HG02852 (cell line): Measurements from ENCODE around the gene TRPC4AP.
"Not testable (repeated sequence)": the region's sequence is repeated elsewhere in the genome, so short reads cannot be mapped to it uniquely, and the experiment has no call there.

Source experiments
- ATAC-seq: cut with Tn5 transposase; IDR thresholded peaks from one replicate; pipeline ENCODE4 v1.9.1; 2021; ENCODE audit warnings: mild to moderate bottlenecking, moderate library complexity; ENCODE audit not compliant: unreplicated experiment

Gene TRPC4AP

GRCh38 chr20:35059612-35060011, 33.0 kb downstream of the TRPC4AP start:
- no peak for ATAC-seq

DNA sequence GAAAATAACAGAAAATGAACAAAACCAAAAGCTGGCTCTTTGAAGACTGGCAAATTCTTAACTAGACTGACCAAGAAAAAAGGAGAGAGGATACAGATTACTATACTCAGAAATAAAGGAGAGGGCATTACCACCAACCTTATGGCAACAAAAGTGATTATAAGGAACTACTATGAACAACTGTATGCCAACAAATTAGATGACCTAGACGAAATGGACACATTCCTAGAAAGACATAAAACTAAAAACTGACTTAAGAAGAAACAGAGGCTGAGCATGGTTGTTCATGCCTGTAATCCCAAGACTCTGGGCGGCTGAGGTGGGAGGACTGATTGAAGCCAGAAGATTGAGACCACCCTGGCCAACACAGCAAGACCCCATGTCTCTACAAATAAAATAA, 33.5 kb downstream of the TRPC4AP start:
- no peak for ATAC-seq

DNA sequence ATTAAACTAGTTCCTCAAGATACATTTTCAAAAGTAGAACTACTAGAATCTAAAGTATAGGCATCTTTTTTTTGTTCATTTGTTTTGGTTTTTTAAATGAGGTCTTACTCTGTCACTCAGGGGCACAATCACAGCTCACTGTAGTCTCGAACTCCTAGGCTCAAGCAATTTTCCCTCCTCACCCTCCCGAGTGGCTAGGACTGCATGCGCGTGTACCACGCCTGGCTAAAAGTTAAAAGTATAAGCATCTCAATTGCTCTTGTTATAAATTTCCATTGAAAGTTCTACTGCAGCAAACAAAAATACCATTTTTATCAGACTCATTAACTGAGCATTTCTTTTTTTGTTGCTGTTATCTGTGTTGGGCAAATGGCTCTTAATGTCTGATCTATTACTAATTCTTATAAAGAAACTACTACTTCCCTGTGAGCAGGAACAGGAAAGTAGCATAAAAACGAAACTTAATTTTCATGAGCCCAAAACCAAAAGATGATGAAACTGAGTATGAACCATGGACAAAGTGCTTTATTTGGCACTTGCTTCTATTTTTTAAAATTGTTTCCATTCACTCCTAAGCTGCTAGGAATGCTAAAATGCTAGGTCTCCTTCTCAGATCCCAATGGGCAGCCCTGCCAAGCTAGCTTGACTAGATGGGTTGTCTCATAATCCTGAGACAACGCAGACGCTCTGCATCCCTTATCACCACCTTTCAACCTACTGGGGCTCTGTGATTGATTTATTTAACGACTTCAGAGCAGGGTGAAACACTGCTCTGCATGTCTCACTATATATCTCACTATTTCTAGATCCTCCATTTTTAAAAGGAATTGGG, 36.9 kb downstream of the TRPC4AP start:
- no peak for ATAC-seq

- no peak for ATAC-seq
Measured at GRCh38 chr20:35054814-35055213, 37.8 kb downstream of the TRPC4AP start.

DNA sequence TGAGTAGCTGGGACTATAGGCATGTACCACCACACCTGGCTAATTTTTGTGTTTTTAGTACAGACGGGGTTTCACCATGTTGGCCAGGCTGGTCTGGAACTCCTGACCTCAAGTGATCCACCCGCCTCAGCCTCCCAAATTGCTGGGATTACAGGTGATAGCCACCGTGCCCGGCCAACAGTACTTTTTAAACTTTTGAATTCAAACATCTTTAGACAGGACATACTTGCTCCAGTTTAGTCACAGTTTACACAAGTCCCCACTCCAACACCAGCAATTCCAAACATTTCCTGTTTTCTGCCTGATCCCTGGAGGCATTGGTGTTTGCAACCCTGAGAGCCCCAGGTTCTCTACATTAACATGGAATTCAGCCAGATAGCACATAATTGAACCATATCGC, 40.0 kb downstream of the TRPC4AP start:
- not testable (repeated sequence) for ATAC-seq

- no peak for ATAC-seq
Measured at GRCh38 chr20:35049776-35050352, 42.7 kb downstream of the TRPC4AP start.

- ATAC-seq: no peak
Measured at GRCh38 chr20:35048739-35049138, 43.9 kb downstream of the TRPC4AP start.

DNA sequence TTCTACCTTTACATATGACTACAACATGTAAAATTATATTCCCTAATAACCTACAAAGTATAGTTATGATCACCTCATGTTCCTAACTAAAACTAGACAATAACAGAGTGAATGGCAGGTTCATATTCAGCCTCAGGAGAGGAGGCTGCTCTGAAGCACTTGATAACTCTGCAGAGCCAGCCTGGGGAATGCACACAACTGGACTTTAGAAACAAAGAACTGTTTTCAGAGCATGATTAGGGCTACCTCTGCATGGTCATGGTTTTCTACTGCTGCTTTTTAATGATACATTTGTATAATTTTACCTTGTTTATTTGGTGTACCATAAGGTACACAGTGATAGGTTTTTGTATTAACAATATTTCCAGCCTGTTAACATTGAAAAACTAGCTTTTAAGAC, 50.3 kb downstream of the TRPC4AP start:
- ATAC-seq: no peak

GRCh38 chr20:35040646-35041045, 52.0 kb downstream of the TRPC4AP start:
- no peak for ATAC-seq

DNA sequence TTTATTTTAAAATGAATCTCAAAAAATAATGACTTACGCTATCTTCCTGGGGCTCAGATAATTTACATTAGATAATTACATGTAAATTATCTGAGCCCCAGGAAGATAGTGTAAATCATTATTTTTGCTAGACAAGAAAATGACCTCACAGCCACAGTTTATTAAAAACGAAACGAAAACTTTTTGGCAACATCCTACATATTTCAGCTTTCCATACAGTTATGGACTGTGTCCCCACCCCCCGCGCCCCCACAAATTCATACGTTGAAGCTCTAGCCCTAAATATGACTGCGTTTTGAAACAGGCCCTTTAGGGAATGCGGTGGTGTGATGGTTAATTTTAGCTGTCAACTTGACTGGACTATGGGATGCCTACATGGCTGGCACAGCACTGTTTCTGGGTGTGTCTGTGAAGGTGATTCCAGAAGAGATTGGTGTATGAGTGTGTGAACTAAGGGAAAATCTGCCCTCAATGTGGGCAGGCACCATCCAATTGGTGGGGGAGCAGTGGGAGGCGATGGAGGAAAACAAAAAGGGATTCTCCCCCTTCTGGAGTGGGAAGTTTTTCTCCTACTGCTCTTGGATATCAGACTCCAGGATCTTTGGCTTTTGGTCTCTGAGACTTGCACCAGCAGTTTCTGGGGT, 52.6 kb downstream of the TRPC4AP start:
- no peak for ATAC-seq

DNA sequence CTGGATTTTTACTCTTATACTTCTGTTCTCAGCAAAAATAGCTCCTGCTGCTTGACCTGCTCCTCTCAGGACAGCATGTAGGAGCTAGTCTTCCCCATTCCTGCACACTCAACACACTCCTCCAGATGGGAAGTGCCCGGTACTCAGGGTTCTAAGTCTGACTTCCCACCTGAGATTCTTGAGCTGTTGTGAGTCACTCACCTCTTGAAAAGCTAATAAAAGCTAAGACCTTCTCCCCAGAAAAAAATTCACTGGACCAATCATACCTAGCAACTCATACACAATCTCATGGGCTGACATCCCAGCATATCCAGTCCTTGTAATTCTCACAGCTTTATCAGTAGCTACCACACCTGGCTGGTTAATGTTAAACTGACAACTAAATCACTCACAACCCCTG, 53.5 kb downstream of the TRPC4AP start:
- no peak for ATAC-seq

DNA sequence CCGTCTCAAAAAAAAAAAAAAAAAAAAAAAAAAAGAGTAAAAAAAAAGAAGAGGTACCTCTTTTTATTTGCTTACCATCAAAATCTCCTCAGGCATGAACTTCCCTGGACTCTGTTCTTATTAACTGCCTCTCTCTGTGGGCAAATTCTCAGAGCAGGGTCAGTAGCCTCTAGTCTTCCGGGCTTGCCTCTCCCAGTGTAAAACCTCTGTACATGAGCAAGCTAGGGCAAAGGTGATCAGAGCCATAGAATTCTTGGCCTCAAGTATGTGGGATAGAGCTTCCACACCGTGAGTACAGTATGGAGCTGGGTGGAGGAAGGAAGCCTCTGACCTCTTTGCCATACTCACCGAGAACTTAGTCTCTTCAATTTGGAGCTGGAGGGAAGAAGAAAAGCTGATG, 58.5 kb downstream of the TRPC4AP start:
- no peak for ATAC-seq

DNA sequence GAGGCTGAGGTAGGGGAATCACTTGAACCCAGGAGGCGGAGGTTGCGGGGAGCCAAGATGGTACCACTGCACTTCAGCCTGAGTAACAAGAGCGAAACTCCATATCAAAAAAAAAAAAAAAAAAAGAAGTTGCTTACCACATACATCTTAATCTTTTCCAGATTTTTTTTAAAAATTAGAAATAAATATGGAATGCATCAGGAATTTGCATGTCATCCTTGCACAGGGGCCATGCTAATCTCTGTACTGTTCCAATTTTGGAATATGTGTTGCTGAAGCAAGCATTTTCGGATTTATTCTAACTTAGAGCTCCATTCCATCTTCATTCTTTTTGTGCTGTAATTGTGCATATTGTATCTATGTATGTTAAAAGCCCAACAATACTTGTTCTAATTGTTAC, 62.5 kb downstream of the TRPC4AP start:
- ATAC-seq: no peak

DNA sequence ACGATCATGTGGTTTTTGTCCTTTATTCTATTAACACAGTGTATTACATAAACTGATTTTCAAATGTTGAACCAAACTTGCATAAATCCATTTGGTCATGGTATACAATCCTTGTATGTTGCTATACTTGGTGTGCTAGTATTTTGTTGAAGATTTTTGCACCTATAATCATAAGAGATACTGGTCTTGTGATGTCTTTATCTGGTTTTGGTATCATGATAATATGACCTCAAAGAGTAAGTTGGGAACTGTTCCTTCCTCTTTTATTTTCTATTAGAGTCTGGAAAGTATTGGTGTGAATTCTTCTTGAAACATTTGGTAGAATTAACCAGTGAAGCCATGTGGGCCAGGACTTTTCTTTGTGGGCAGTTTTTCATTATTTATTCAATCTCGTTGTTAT, 65.3 kb downstream of the TRPC4AP start:
- ATAC-seq: no peak

- ATAC-seq: no peak
Measured at GRCh38 chr20:35025116-35025515, 67.5 kb downstream of the TRPC4AP start.

- ATAC-seq: no peak
Measured at GRCh38 chr20:35023624-35024023, 69.0 kb downstream of the TRPC4AP start.

- no peak for ATAC-seq
Measured at GRCh38 chr20:35021831-35022230, 70.8 kb downstream of the TRPC4AP start.

GRCh38 chr20:35021063-35021462, 71.5 kb downstream of the TRPC4AP start:
- no peak for ATAC-seq

DNA sequence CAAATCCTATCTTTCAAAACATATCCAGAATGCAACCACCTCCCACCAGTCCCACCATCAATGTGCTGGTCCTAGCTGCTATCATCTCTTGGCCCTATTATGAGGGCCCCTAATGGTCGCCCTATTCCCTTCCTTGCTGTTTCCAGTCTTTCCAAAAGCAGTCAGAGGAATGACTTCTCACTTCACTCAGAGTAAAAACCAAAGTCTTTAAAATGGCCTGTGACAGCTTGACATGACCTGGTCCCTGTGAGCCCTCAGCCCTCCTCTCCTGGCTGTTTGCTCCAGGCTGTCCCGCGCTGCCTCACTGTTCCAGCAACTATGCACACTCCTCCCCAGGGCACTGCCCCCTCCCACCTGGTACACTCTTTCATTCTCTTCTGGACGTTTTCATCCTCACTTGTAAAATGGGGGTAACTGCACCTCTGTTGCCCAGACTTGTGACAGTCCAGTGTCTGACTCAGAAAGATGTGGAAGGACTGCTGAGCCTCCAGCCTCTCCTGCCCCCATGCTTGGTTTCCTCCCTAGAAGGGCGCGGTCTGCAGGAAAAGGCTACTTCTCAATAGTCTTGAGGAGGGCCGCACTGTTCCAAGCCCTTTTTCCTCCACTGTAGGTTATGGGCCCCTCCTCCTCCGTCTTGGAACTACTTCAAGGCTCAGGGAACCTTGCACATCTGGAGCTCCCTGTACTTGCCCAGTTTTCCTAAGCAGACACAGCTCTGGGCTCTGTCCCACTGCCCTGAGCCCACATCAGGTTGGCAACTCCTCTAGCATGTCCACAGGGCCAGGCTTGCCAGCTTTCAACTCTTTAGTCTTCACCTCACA, 72.3 kb downstream of the TRPC4AP start:
- ATAC-seq: no peak

DNA sequence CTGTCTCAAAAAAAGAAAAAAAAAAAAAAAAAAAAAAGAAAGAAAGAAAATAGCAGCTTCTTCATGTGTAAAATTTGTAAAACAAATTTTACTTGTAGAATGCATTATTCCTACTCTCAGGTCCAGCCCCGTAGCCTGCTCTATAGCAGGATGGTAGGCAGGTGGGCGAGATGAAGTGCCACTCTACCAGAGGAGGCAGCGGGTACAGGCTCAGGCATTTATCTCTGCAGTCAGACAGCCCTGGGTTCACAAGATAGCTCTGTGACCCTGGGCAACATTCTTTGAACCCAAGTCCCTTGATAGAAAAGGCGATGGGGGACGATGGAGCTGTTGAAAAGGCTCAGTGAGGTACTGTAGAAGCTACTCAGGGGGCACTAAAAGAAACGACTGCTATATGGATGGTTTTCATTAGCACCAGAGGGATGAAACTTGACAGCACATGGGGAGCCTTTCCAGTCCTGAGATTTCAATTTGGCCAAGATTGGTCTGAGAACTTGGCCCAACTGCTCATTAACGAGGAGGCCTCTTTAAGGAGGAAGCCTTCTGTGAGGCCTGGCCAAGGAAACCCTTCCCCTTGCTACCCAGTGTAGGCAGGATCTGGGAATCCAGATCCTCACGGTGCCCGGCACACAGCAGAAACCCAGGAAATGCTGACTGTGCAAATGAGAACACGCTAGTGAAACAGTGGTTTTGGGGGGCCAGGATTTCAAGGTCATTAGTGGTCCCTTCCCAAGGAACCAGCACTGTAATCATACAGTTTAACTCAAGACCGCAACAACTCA, 73.8 kb downstream of the TRPC4AP start:
- no peak for ATAC-seq
